ENCODE measurements around the gene NIFK. TPM values are rescaled to one million over a fixed set of nuclear protein-coding genes. Genes with fewer than 3 reads are reported as not detected.
"Not testable (repeated sequence)": the region's sequence is repeated elsewhere in the genome, so short reads cannot be mapped to it uniquely, and the experiment has no call there.

Gene NIFK
- total RNA-seq, 2 experiments from 2014 or later: 148 to 213 TPM

- Mint-ChIP-seq H3K27ac (no peak overlapping the region), H3K4me1 (no peaks in the 10 kb centered on the region), H3K36me3 (ENCODE audit: low read depth) (no peaks in the 10 kb centered on the region), H3K4me3 (no peak overlapping the region), H3K27me3 (no peaks in the 10 kb centered on the region), H3K9me3 (ENCODE audit: low read depth) (no peaks in the 10 kb centered on the region)
- ChIA-PET POLR2A (interaction anchor here (0.7 kb wide), 1 partner anchor 176 kb away, joined by 3 read pairs; no protein-coding TSS in a partner anchor), CTCF (interaction anchor here (0.6 to 1.7 kb wide), 4 partner anchors 8 to 352 kb away, joined by 3 to 6 read pairs (median 3); no protein-coding TSS in a partner anchor)
- intact Hi-C loops (cut with DNase I, micrococcal nuclease): no loop called here
- DNase-seq (no peak), ATAC-seq (no peak)
Measured at GRCh38 chr2:121707920-121708361, 28.7 kb downstream of the NIFK start.

GRCh38 chr2:121707344-121707919 lies 29.2 kb downstream of the NIFK start:
- Mint-ChIP-seq H3K27me3 (no peaks in the 10 kb centered on the region), H3K9me3 (ENCODE audit: low read depth) (no peaks in the 10 kb centered on the region), H3K4me3 (no peak overlapping the region), H3K4me1 (no peaks in the 10 kb centered on the region), H3K36me3 (ENCODE audit: low read depth) (no peaks in the 10 kb centered on the region), H3K27ac (no peak overlapping the region)
- intact Hi-C loops (cut with DNase I, micrococcal nuclease): no loop called here
- ChIA-PET POLR2A (no interaction called here), CTCF (interaction anchor here (0.6 to 1.7 kb wide), 4 partner anchors 7 to 351 kb away, joined by 3 to 6 read pairs (median 3); no protein-coding TSS in a partner anchor)
- ATAC-seq (no peak), DNase-seq (no peak)

- CTCF ChIA-PET: interaction anchor here (0.9 kb wide), 1 partner anchor 160 kb away, joined by 3 read pairs; no protein-coding TSS in a partner anchor
- H3K27ac Mint-ChIP-seq: no peak overlapping the region
- intact Hi-C loops (cut with DNase I, micrococcal nuclease): no loop called here
Measured at GRCh38 chr2:121705958-121706357, 30.7 kb downstream of the NIFK start.

GRCh38 chr2:121705390-121705789 lies 31.3 kb downstream of the NIFK start:
- ATAC-seq: no peak
- no peak overlapping the region for H3K27ac Mint-ChIP-seq
- no peak for DNase-seq
- intact Hi-C loops (cut with DNase I, micrococcal nuclease): no loop called here
- CTCF ChIA-PET: interaction anchor here (0.6 to 0.9 kb wide), 3 partner anchors 29 to 1371 kb away, joined by 3 read pairs; no protein-coding TSS in a partner anchor
- H3K36me3 Mint-ChIP-seq (ENCODE audit: low read depth): no peaks in the 10 kb centered on the region
- POLR2A ChIA-PET: no interaction called here
- H3K27me3 Mint-ChIP-seq: no peaks in the 10 kb centered on the region
- H3K4me3 Mint-ChIP-seq: no peak overlapping the region
- peaks cover 16% of the 10 kb centered on the region for H3K4me1 Mint-ChIP-seq
- no peaks in the 10 kb centered on the region for H3K9me3 Mint-ChIP-seq (ENCODE audit: low read depth)

More at GRCh38 chr2:121705958-121706357, 30.7 kb downstream of the NIFK start:
- POLR2A ChIA-PET: no interaction called here
- H3K27me3 Mint-ChIP-seq: no peaks in the 10 kb centered on the region
- H3K9me3 Mint-ChIP-seq (ENCODE audit: low read depth): no peaks in the 10 kb centered on the region
- ATAC-seq: no peak
- H3K4me3 Mint-ChIP-seq: no peak overlapping the region
- DNase-seq: no peak
- peaks cover 10% of the 10 kb centered on the region for H3K4me1 Mint-ChIP-seq
- H3K36me3 Mint-ChIP-seq (ENCODE audit: low read depth): no peaks in the 10 kb centered on the region

- H3K36me3 Mint-ChIP-seq (ENCODE audit: low read depth); H3K27me3 Mint-ChIP-seq; H3K4me3 Mint-ChIP-seq; intact Hi-C loops (cut with DNase I, micrococcal nuclease); H3K9me3 Mint-ChIP-seq (ENCODE audit: low read depth); DNase-seq; ATAC-seq: not testable (repeated sequence)
- CTCF ChIA-PET: interaction anchor here (1.2 to 1.7 kb wide), 3 partner anchors 11 to 17 kb away, joined by 3 to 5 read pairs (median 4); no protein-coding TSS in a partner anchor
- Mint-ChIP-seq H3K27ac (peak overlapping the region; percentile 51), H3K4me1 (peaks cover 44% of the 10 kb centered on the region)
- POLR2A ChIA-PET: interaction anchor here (0.6 to 4.2 kb wide), 2 partner anchors 52 to 138 kb away, joined by 3 to 55 read pairs; partner anchors contain the start of gene CLASP1
Measured at GRCh38 chr2:121701761-121702160, 34.9 kb downstream of the NIFK start.

- peak overlapping the region; percentile 64 for H3K4me3 Mint-ChIP-seq
- POLR2A ChIA-PET: interaction anchor here (0.5 to 4.2 kb wide), 10 partner anchors 22 to 624 kb away, joined by 3 to 55 read pairs (median 8); partner anchors contain the start of genes CLASP1, NIFK and RNU4ATAC
- H3K36me3 Mint-ChIP-seq (ENCODE audit: low read depth): no peaks in the 10 kb centered on the region
- no peaks in the 10 kb centered on the region for H3K27me3 Mint-ChIP-seq
- ATAC-seq (peak; percentile 98), DNase-seq (peak; percentile 95)
- peak overlapping the region; percentile 95 for H3K27ac Mint-ChIP-seq
- H3K4me1 Mint-ChIP-seq: peaks cover 44% of the 10 kb centered on the region
- H3K9me3 Mint-ChIP-seq (ENCODE audit: low read depth): no peaks in the 10 kb centered on the region
- CTCF ChIA-PET: interaction anchor here (0.7 to 1.8 kb wide), 11 partner anchors 9 to 169 kb away, joined by 3 to 10 read pairs (median 4); partner anchors contain the start of gene RNU4ATAC
- intact Hi-C loops (cut with DNase I, micrococcal nuclease): loop anchor here (1.0 to 2.0 kb wide), 6 partner anchors 23 to 168 kb away; partner anchors contain the start of genes CLASP1 (in 2 of the 2), NIFK (in 2 of the 2) and TSN (in 1 of the 2)
Measured at GRCh38 chr2:121699421-121700333, 37.0 kb downstream of the NIFK start.

GRCh38 chr2:121698318-121698930 lies 38.3 kb downstream of the NIFK start:
- DNase-seq: peak; percentile 28
- Mint-ChIP-seq H3K4me3 (no peak overlapping the region), H3K4me1 (peaks cover 44% of the 10 kb centered on the region), H3K36me3 (ENCODE audit: low read depth) (no peaks in the 10 kb centered on the region), H3K27ac (peak overlapping the region; percentile 76), H3K9me3 (ENCODE audit: low read depth) (no peaks in the 10 kb centered on the region), H3K27me3 (no peaks in the 10 kb centered on the region)
- ATAC-seq: peak; percentile 17
- intact Hi-C loops (cut with DNase I, micrococcal nuclease): loop anchor here in 1 of 2 experiments (2.0 kb wide), 1 partner anchor 38 kb away; the partner anchor contains the start of gene NIFK
- CTCF ChIA-PET: interaction anchor here (1.0 to 1.8 kb wide), 4 partner anchors 25 to 170 kb away, joined by 3 to 8 read pairs (median 5); partner anchors contain the start of gene RNU4ATAC
- POLR2A ChIA-PET: interaction anchor here (1.8 to 4.2 kb wide), 3 partner anchors 23 to 167 kb away, joined by 9 to 55 read pairs (median 52); partner anchors contain the start of genes CLASP1 and RNU4ATAC

GRCh38 chr2:121697108-121697631 lies 39.5 kb downstream of the NIFK start:
- Mint-ChIP-seq H3K36me3 (ENCODE audit: low read depth) (no peaks in the 10 kb centered on the region), H3K9me3 (ENCODE audit: low read depth) (no peaks in the 10 kb centered on the region), H3K27me3 (no peaks in the 10 kb centered on the region), H3K4me1 (peaks cover 44% of the 10 kb centered on the region), H3K27ac (no peak overlapping the region), H3K4me3 (no peak overlapping the region)
- intact Hi-C loops (cut with DNase I, micrococcal nuclease): no loop called here
- ChIA-PET POLR2A (interaction anchor here (0.6 kb wide), 1 partner anchor 14 kb away, joined by 3 read pairs; no protein-coding TSS in a partner anchor), CTCF (interaction anchor here (0.6 kb wide), 1 partner anchor 524 kb away, joined by 3 read pairs; no protein-coding TSS in a partner anchor)
- ATAC-seq (no peak), DNase-seq (no peak)

GRCh38 chr2:121696410-121696930 lies 40.2 kb downstream of the NIFK start:
- intact Hi-C loops (cut with DNase I, micrococcal nuclease): no loop called here
- Mint-ChIP-seq H3K4me3 (no peak overlapping the region), H3K27me3 (no peaks in the 10 kb centered on the region), H3K27ac (no peak overlapping the region), H3K4me1 (peaks cover 38% of the 10 kb centered on the region), H3K36me3 (ENCODE audit: low read depth) (no peaks in the 10 kb centered on the region), H3K9me3 (ENCODE audit: low read depth) (no peaks in the 10 kb centered on the region)
- ChIA-PET CTCF (interaction anchor here (0.6 kb wide), 1 partner anchor 523 kb away, joined by 3 read pairs; no protein-coding TSS in a partner anchor), POLR2A (interaction anchor here (0.6 kb wide), 2 partner anchors 13 to 48 kb away, joined by 3 read pairs; no protein-coding TSS in a partner anchor)
- DNase-seq: no peak
- ATAC-seq: no peak

GRCh38 chr2:121695171-121695451 lies 41.6 kb downstream of the NIFK start:
- Mint-ChIP-seq H3K4me1 (peaks cover 25% of the 10 kb centered on the region), H3K27ac (no peak overlapping the region), H3K27me3 (no peaks in the 10 kb centered on the region), H3K4me3 (no peak overlapping the region), H3K9me3 (ENCODE audit: low read depth) (no peaks in the 10 kb centered on the region), H3K36me3 (ENCODE audit: low read depth) (no peaks in the 10 kb centered on the region)
- DNase-seq (no peak), ATAC-seq (no peak)
- POLR2A ChIA-PET: no interaction called here
- CTCF ChIA-PET: interaction anchor here (0.8 kb wide), 1 partner anchor 176 kb away, joined by 3 read pairs; no protein-coding TSS in a partner anchor
- intact Hi-C loops (cut with DNase I, micrococcal nuclease): no loop called here

Measured in activated CD4-positive, alpha-beta T cell treated with anti-CD3 and anti-CD28 coated beads for 36 hours (primary cell).